CD4-positive, alpha-beta T cell treated with Interleukin-6 at 100 ng/mL for 8 hours (primary cell): ENCODE data around the gene BTBD8.
"Not testable (repeated sequence)": the region's sequence is repeated elsewhere in the genome, so short reads cannot be mapped to it uniquely, and the experiment has no call there.

Source experiments
- DNase-seq: peaks from one replicate; pipeline ENCODE4 v3.0.0-alpha.2; 2020; ENCODE audit warnings: mixed read lengths, low spot score

BTBD8 gene

DNA sequence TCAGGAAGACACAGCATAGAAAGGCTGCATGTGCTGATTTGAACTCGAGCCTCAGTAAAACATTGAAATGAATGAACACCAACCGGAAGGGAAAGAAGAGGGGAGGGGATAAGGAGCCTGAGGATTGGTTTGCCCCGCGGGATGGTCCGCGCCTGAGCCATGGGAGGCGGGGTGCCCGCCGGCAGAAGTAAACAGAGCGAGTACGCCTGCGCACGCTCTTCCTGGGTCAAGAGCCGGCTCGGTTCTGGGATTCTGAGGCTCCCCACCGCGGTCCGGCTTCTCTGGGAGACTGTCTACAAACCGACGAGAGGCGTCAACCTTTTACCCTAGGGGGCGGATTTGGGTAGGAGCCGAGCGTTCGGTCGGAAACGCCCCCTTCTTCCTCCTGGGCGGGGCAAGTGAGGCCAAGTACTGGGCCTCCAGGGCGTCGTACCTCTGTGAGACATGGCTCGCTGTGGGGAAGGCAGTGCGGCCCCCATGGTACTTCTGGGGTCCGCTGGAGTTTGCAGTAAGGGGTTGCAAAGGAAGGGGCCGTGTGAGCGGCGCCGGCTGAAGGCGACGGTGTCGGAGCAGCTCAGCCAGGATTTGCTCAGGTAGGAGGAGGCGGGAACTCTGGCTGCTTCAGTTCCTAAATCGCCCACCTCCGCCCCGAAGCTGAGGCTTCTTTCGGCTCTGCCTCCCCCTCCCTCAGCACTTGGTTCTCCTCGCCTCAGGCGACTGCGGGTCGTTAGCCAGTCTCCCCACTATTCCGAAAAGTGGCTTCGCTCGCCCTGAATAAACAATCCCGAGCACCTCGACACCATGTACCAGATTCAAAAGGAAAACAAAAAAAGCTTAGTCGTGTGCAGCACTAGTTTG lies at the start of gene BTBD8:
BTBD8 (plus strand) TSS at position 218 of the 858 bp plus-strand sequence; CDS start at position 445, 227 bp downstream.
- DNase-seq: peak; percentile 84

DNA sequence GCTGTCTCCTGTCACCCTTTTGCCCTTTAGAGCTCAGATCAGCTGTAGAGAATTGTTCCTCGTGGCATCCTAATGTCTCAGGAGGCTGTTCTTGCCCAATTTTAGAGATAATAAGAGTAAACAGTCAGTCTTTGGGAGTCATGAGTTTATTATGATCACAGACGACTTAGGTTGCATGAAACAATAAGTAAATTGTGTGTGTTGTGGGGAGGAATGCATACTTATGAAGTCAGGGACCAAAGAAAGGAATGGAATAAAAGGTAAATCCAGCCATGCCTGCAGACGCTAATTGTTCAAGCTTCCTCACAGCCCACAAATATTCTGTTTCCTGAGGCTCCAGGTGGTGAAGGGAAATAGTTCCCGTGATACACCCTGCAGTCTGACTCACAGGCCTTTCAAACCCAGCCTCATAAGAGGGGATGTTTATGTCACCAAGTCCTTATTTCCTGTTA lies 49.5 kb upstream of the BTBD8 start:
- DNase-seq: no peak

DNA sequence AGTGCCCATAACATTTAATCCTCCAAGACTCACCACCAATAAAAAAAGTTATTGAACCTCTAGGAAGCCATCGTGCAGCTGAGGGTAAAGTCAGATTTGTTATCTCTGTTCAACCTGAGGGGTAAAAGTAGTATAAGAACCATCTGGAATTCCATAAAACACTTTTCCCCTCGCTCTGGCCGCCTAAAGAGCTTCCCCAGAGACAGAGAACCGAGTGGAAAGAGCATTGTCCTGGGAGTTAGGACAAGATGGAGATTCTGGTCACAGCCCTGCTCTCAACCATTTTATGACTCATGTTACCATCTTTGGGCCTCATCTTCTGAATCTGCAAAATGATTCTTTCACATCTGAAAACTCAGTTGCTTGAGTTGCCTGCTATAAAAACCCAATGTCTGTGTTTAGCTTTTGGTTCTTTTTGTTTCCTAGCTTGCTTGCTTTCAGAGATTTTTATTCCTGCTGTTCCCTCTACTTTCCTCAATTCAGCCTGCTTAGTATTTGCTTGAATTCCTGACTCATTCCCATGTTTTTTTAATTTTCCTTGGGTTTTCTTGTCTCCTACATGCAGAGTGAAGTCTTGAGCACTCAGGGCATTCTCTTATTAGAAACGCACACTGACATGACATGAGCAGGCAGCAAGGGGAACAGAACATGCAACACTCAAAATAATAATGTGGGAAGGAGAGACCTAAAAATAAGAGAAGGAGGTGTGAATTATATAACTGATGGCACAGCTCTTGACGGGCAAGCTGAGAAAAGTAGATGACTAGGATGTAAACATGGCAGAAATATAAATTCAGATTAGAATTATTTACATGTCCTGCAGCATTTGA lies 48.6 kb upstream of the BTBD8 start:
- no peak for DNase-seq

- DNase-seq: no peak
Observed at GRCh38 chr1:92037400-92037799, 42.7 kb upstream of the BTBD8 start.

GRCh38 chr1:92038695-92039346 lies 41.3 kb upstream of the BTBD8 start:
- DNase-seq: no peak

DNA sequence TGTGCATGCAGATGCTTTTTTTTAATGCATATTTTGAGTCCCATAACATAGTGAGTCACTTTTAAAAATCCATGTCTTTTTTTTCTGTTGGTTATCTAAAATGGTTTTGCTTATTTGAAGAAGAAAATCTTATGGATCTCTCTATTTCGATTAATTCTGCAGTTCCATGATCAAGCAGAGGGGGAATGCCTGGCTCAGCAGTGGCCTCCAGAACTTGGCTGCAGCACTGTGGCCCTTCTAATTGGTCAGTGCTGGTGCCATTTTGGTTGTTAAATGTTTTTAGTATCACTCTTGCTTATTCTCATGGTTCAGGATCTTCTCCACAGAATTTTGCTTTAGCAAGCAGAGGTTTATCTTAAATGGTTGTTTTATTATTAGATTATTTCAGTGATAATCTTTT lies 39.2 kb upstream of the BTBD8 start:
- DNase-seq: no peak

DNA sequence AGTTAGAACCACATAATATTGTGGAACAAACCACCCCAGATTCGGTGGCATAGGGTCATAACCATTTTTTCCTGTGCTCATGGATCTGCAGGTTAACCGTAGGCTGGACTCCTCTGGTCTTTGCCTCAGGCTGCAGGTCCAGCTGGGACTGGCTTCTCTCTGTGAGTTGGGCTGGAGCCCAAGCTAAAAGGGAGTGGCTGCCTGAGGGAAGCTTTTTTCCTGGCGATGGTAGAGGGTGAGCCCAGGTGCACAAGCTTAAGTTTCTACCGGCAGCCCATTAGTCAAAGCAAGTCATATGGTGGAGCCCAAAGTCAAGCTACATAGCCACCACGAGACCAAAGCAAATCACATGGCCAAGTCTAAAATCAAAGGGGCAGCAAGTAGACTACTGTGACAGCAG lies 36.5 kb upstream of the BTBD8 start:
- no peak for DNase-seq

DNA sequence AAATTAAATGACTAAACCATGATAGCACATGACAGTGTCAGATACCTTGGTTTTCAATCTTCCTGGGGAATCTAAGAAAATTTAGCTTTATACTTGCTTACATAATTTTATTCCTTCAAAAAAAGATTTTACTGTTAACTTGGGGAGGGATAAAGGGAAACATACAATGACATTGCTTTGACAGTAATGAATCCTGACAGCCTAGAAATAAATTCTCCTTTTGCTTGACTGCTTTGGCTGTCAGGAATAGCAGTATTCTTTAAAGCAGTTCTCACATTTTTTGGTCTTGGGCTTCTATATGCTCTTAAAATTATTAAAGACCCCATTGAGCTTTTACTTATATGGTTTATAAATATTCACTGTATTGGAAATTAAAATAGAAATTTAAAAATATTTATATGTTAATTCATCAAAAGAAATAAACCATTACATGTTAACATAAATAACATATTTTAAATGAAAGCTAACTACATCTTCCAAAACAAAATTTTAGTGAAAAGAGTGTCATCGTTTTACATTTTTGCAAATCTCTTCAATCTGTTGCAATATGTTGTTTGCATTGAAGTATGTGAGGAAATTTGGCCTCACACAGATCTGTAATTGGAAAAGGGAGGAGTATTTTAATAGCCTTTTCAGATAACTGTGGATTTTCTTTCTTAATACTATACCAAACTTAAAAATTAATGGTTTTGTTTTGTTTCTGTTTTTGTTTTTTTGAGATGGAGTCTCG lies 34.2 kb upstream of the BTBD8 start:
- DNase-seq: no peak

DNA sequence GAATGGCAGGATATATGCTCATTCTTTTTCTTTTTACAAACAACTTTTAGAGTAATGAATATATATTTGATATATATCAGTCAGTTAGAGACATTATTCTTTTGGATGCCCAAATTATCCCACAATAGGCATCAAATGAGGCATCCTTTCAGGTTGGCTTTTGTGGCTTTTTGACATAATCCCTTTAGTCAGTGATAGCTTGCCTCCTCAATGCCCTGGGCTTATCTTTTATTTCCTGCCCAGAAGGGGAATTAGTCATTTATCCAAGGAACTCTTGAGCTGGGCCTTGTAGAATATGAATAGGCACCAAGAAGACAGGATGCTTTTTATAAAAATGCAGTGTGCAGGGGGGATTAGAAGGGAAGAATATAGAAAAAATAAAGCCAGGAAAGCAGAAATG lies 28.2 kb upstream of the BTBD8 start:
- DNase-seq: no peak

GRCh38 chr1:92065042-92065441 lies 15.1 kb upstream of the BTBD8 start:
- no peak for DNase-seq

DNA sequence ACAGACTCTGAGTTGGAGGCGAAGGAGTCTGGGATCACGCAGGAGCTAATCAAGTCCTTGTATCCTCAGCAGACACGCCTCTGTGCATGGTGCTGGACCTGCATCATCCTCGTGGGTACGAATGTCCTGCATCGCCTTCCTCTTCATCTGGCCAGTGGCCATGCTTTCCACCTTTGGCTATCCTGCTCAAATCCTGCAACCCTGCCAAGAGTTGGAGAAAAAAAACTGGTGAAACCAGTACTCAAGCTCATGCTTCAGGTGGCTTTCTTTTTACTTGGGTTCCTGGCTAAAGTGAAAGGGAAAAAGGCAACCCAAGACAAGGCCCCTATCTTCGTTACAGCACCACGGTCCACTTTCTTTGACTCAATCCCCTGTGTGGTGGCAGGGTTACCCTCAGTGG lies 13.8 kb upstream of the BTBD8 start:
- no peak for DNase-seq

DNA sequence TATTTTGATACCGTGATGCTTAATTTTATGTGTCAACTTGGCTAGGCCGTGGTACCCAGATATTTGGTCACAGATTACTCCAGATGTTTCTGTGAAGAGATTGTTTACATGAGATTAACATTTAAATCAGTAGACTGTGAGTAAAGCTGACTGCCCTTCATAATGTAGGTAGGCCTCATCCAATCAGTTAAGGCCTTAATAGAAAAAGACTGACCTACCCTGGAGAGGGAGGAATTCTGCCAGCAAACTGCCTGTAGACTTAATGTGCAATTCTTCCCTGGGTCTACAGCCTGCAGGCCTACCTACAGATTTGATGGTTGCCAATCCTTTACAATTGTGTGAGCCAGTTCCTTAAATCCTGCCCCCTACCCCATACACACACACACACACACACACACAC lies 9.3 kb upstream of the BTBD8 start:
- DNase-seq: no peak

- DNase-seq: not testable (repeated sequence)
Observed at GRCh38 chr1:92074446-92074845, 5.7 kb upstream of the BTBD8 start.

GRCh38 chr1:92075311-92075710 lies 4.8 kb upstream of the BTBD8 start, which contains the start of gene SETSIP:
Gene SETSIP, minus strand, starts transcription at chr1:92075411. Its CDS starts 0 bp downstream, at chr1:92075411.
- no peak for DNase-seq

DNA sequence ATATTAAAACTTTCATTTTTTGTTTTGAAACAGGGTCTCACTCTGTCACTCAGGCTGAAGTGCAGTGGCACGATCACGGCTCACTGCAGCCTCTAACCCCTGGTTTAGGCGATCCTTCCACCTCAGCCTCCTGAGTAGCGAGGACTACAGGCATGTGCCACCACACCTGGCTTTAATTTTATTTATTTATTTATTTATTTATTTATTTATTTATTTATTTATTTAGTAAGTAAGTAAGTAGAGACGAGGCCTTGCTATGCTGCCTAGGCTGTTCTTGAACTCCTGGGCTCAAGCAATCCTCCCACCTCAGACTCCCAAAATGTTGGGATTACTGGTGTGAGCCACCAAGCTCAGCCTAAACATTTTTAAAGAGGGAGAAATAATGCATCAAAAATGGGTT lies 3.8 kb upstream of the BTBD8 start:
- DNase-seq: no peak

DNA sequence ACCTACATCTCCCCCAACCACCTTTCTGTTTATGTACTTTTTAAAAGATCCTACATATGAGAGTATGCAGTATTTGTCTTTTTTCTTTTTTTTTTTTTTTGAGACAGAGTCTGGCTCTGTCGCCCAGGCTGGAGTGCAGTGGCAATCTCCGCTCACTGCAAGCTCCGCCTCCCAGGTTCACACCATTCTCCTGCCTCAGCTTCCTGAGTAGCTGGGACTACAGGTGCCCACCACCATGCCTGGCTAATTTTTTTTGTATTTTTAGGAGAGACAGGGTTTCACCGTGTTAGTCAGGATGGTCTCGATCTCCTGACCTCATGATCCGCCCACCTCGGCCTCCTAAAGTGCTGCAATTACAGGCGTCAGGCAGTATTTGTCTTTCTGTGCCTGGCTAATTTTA lies 2.1 kb upstream of the BTBD8 start:
- DNase-seq: not testable (repeated sequence)

DNA sequence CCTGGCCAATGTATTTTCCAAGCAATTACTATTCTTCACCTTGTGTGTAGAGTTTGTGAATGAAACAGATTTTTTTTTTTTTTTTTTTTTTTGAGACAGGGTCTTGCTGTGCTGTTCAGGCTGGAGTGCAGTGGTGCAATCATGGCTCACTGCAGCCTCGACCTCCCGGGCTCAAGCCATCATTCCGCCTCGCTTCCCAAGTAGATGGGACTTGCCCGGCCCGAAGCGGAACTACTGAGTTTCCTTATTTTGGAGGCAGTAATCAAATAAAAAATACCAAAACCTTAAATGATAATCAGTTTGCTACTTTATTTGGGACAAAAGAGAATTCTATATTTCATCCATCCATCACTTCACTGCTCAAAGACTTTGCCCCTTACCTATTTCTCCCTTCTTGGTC lies 704 bp upstream of the BTBD8 start:
- DNase-seq: no peak

- no peak for DNase-seq
Observed at GRCh38 chr1:92081031-92081430, 886 bp downstream of the BTBD8 start.

- no peak for DNase-seq
Observed at GRCh38 chr1:92084651-92085050, 4.5 kb downstream of the BTBD8 start.

GRCh38 chr1:92085727-92086126 lies 5.6 kb downstream of the BTBD8 start:
- no peak for DNase-seq

GRCh38 chr1:92087542-92087941 lies 7.4 kb downstream of the BTBD8 start:
- no peak for DNase-seq

DNA sequence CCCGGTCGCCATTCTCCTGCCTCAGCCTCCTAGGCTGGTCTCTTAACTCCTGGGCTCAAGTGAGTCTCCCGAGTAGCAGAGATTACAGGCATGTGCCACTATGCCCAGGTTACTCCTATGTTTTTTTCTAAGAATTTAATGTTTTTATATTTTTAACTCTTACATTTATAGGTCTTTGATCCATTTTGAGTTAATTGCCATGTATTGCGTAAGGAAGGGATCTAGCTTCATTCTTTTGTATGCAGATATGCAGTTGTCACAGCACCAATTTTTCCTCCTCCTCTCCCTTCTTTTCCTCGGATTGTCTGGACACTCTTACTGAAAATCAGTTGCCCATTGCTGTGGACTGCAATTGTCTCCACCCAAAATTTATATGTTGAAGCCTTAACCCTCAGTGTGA lies 11.5 kb downstream of the BTBD8 start:
- no peak for DNase-seq
